ENCODE measurements around the gene FAP.

DNA sequence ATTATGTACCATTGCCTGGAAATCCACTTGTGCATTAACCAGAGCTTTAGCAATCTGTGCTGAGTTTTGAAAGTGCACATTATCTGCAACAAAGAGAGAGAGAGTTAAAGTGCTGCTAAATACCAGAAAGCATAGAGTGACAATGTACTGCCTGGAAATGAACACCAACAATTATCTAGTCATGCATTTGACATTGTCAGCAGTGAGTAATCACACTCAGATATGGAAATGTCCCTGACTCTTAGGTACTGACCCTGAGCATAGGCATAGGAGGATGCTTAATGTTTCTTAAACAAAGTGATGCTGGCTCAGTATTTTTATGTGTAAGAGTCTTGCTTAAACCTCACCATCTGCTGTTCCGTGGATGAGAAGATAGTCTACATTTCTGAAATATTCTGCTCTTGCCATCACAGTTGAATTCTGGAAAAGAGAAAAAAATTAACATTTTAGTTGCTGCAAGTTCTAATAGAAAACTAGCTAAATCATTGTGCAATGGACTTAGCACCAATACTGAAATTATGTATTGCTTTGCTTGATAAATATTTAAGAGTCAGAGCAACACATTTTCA is 70.4 kb downstream of the FAP start:
- TF ChIP-seq POLR2AphosphoS5 (IDR thresholded peaks at IDR 0.05; ENCODE audit: low read depth, low read length) (no peak), POLR2A (IDR thresholded peaks at IDR 0.05; ENCODE audit: low read depth, low read length) (no peak), TAF1 (IDR thresholded peaks at IDR 0.05; ENCODE audit: borderline replicate concordance, low read depth, low read length) (no peak)

Data from GM12892 (cell line).